Type B pancreatic cell (in vitro differentiated cells): ENCODE measurements around the gene PDF. TPM values are rescaled to one million over a fixed set of nuclear protein-coding genes. Genes with fewer than 3 reads are reported as not detected.

Experiments used
- DNase-seq: peaks from one replicate; pipeline ENCODE4 v3.0.0; 2021; ENCODE audit warnings: mixed read lengths; ENCODE audit not compliant: unreplicated experiment; ENCODE audit errors: extremely low spot score
- H3K27ac Mint-ChIP-seq: 2 replicates; pipeline ENCODE4 v1.8.0; 2021; ENCODE audit warnings: mild to moderate bottlenecking, mixed read lengths
- H3K27me3 Mint-ChIP-seq: 2 replicates; pipeline ENCODE4 v1.8.0; 2021; ENCODE audit warnings: mixed read lengths
- H3K36me3 Mint-ChIP-seq: 2 replicates; pipeline ENCODE4 v1.8.0; 2021; ENCODE audit warnings: mixed read lengths
- H3K4me1 Mint-ChIP-seq: one replicate; pipeline ENCODE4 v1.8.0; 2021; ENCODE audit warnings: mixed read lengths; ENCODE audit not compliant: unreplicated experiment
- H3K4me3 Mint-ChIP-seq: 2 replicates; pipeline ENCODE4 v1.8.0; 2021; ENCODE audit warnings: mild to moderate bottlenecking, mixed read lengths
- H3K9me3 Mint-ChIP-seq: 2 replicates; pipeline ENCODE4 v1.8.0; 2021; ENCODE audit warnings: mixed read lengths
- CTCF ChIP-seq: fragments of 200-600 bp; sonication (generic); conservative IDR thresholded peaks from 2 replicates; pipeline ENCODE4 v1.5.0; 2021; ENCODE audit warnings: antibody characterized with exemption, mild to moderate bottlenecking
- total RNA-seq: library from RNA; stranded (reverse); gene quantifications from 2 replicates; pipeline ENCODE4 v1.2.1, GENCODE V29; 2021; ENCODE audit warnings: low replicate concordance

Gene PDF
- total RNA-seq, 1 donor from 2014 or later: 14.6 TPM

- Mint-ChIP-seq H3K27ac (peak overlapping the region; percentile 73), H3K36me3 (peaks cover 3% of the 10 kb centered on the region), H3K4me1 (peaks cover 19% of the 10 kb centered on the region), H3K27me3 (no peaks in the 10 kb centered on the region), H3K4me3 (peak overlapping the region; percentile 79), H3K9me3 (no peaks in the 10 kb centered on the region)
- no peak for TF ChIP-seq CTCF
- DNase-seq: no peak
Observed at GRCh38 chr16:69313469-69313868, 16.9 kb downstream of the PDF start.

- H3K4me1 Mint-ChIP-seq: peaks cover 19% of the 10 kb centered on the region
- H3K9me3 Mint-ChIP-seq: no peaks in the 10 kb centered on the region
- no peaks in the 10 kb centered on the region for H3K27me3 Mint-ChIP-seq
- H3K36me3 Mint-ChIP-seq: peaks cover 6% of the 10 kb centered on the region
- H3K4me3 Mint-ChIP-seq: peak overlapping the region; percentile 98
- peak overlapping the region; percentile 93 for H3K27ac Mint-ChIP-seq
- no peak for DNase-seq
- TF ChIP-seq CTCF: no peak
Observed at GRCh38 chr16:69311533-69312387, 18.6 kb downstream of the PDF start.

- Mint-ChIP-seq H3K36me3 (peaks cover 6% of the 10 kb centered on the region), H3K9me3 (no peaks in the 10 kb centered on the region)
- DNase-seq: peak; percentile 98
Observed at GRCh38 chr16:69310653-69311532, 19.5 kb downstream of the PDF start, which contains the start of gene VPS4A. VPS4A (plus strand) TSS chr16:69311350; CDS start chr16:69311512, 162 bp downstream.

GRCh38 chr16:69309316-69309715 lies 21.1 kb downstream of the PDF start:
- TF ChIP-seq CTCF: no peak
- Mint-ChIP-seq H3K27me3 (no peaks in the 10 kb centered on the region), H3K9me3 (no peaks in the 10 kb centered on the region), H3K4me3 (peak overlapping the region; percentile 23), H3K27ac (no peak overlapping the region), H3K4me1 (peaks cover 24% of the 10 kb centered on the region), H3K36me3 (peaks cover 6% of the 10 kb centered on the region)
- no peak for DNase-seq

More at GRCh38 chr16:69310653-69311532, 19.5 kb downstream of the PDF start, which contains the start of gene VPS4A:
- H3K4me3 Mint-ChIP-seq: peak within 1 kb of the TSS; percentile 98
- no peaks in the 10 kb centered on the region for H3K27me3 Mint-ChIP-seq
- TF ChIP-seq CTCF: peak; percentile 89
- H3K27ac Mint-ChIP-seq: peak within 1 kb of the TSS; percentile 93
- peaks cover 20% of the 10 kb centered on the region for H3K4me1 Mint-ChIP-seq

- Mint-ChIP-seq H3K9me3 (no peaks in the 10 kb centered on the region), H3K4me1 (peaks cover 16% of the 10 kb centered on the region), H3K36me3 (peaks cover 3% of the 10 kb centered on the region), H3K27me3 (no peaks in the 10 kb centered on the region), H3K27ac (no peak overlapping the region), H3K4me3 (no peak overlapping the region)
- no peak for DNase-seq
- TF ChIP-seq CTCF: no peak
Observed at GRCh38 chr16:69307856-69308255, 22.5 kb downstream of the PDF start.
